CD4-positive, alpha-beta T cell (primary cell): Measurements from ENCODE around the gene DNM1. TPM values are rescaled to one million over a fixed set of nuclear protein-coding genes. Genes with fewer than 3 reads are reported as not detected.
A peak's percentile ranks its signal among the peaks of the same experiment; 100 is the strongest.

Experiments used
- ATAC-seq: fragments of 200-7000 bp; cut with Tn5 transposase; one replicate; pipeline ENCODE4 v1.10.0; 2022; ENCODE audit warnings: mild to moderate bottlenecking; ENCODE audit not compliant: poor library complexity
- CTCF ChIA-PET: fragments of 350-600 bp; sonication (Branson Sonifier 250); formaldehyde crosslinking; loops from one replicate; lab custom pipeline; 2021; ENCODE audit warnings: antibody characterized with exemption, inconsistent platforms; lab: Charles Lee
- POLR2A ChIA-PET: fragments of 350-600 bp; sonication (Branson Sonifier 250); formaldehyde crosslinking; loops from one replicate; lab custom pipeline; 2021; ENCODE audit warnings: antibody characterized with exemption, inconsistent platforms; lab: Charles Lee
- DNase-seq, 14 experiments: peaks; one replicate each; pipeline ENCODE4 v3.0.0-alpha.2; 2013 to 2020; ENCODE audit warnings: mixed read lengths in 2 of 14
- H3K27ac ChIP-seq, 2 donors: one replicate each; pipeline versions ENCODE4 v1.5.1 to v1.7.0; 2013; ENCODE audit warnings: low read length in 2 of 2, low read depth in 1 of 2, mild to moderate bottlenecking in 1 of 2
- H3K27me3 ChIP-seq, 2 experiments: 1 replicate in 1 of 2; 2 replicates in 1 of 2; pipeline versions ENCODE4 v1.6.1 to v1.7.0; 2013; ENCODE audit warnings: low read length in 2 of 2, control low read depth in 1 of 2, mild to moderate bottlenecking in 1 of 2, moderate library complexity in 1 of 2; ENCODE audit not compliant: insufficient read depth in 2 of 2, control insufficient read depth in 1 of 2
- H3K36me3 ChIP-seq: one replicate; pipeline ENCODE4 v1.6.1; 2013; ENCODE audit warnings: low read length, control low read depth; ENCODE audit not compliant: insufficient read depth
- H3K4me1 ChIP-seq: one replicate; pipeline ENCODE4 v1.6.1; 2013; ENCODE audit warnings: low read length, control low read depth; ENCODE audit not compliant: insufficient read depth
- H3K4me3 ChIP-seq: one replicate; pipeline ENCODE4 v1.5.1; 2013; ENCODE audit warnings: mild to moderate bottlenecking, low read length, moderate library complexity
- H3K9me3 ChIP-seq, 2 experiments: 1 replicate in 1 of 2; 2 replicates in 1 of 2; pipeline versions ENCODE4 v1.6.1 to v1.7.0; 2013; ENCODE audit warnings: low read length in 2 of 2, mild to moderate bottlenecking in 2 of 2, control low read depth in 1 of 2, moderate library complexity in 1 of 2; ENCODE audit not compliant: control insufficient read depth in 1 of 2, insufficient read depth in 1 of 2
- H3K27ac Mint-ChIP-seq: one replicate; pipeline ENCODE4 v1.8.0; 2020; ENCODE audit warnings: mixed read lengths
- H3K27me3 Mint-ChIP-seq: one replicate; pipeline ENCODE4 v1.8.0; 2021; ENCODE audit warnings: mixed read lengths
- H3K36me3 Mint-ChIP-seq: one replicate; pipeline ENCODE4 v1.8.0; 2021; ENCODE audit warnings: low read depth, mixed read lengths
- H3K4me1 Mint-ChIP-seq: one replicate; pipeline ENCODE4 v1.8.0; 2021; ENCODE audit warnings: low read depth, mixed read lengths
- H3K4me3 Mint-ChIP-seq: one replicate; pipeline ENCODE4 v1.8.0; 2020; ENCODE audit warnings: mild to moderate bottlenecking, mixed read lengths
- H3K9me3 Mint-ChIP-seq: one replicate; pipeline ENCODE4 v1.8.0; 2020; ENCODE audit warnings: mixed read lengths
- CTCF ChIP-seq: fragments of 200-600 bp; IDR thresholded peaks from one replicate; pipeline ENCODE4 v1.8.0; 2022; ENCODE audit warnings: antibody characterized with exemption, mild to moderate bottlenecking
- intact Hi-C, 2 experiments: fragments of 100-400 bp; cut with DNase I in 1 of 2; cut with micrococcal nuclease in 1 of 2; formaldehyde crosslinking; loops; one replicate each; pipeline versions ENCODE4 v1.15.1 to v1.9.0; 2023 to 2025; cut with DNase I, micrococcal nuclease
- total RNA-seq, 174 experiments: library from RNA in 2 of 174; stranded (reverse) in 2 of 174; gene quantifications; one replicate each; pipeline ENCODE4 v1.2.3 and lab custom pipeline; 2021 to 2026

The DNM1 gene
- total RNA-seq, 2 experiments from 2014 or later: 1.8 to 2.5 TPM

- H3K27me3 ChIP-seq: no peaks in the 10 kb centered on the region
- no peak overlapping the region for H3K27ac ChIP-seq
- Mint-ChIP-seq H3K4me1 (peaks cover 22% of the 10 kb centered on the region), H3K27me3 (peaks cover 5% of the 10 kb centered on the region), H3K4me3 (no peak overlapping the region), H3K36me3 (peaks cover 18% of the 10 kb centered on the region), H3K9me3 (no peaks in the 10 kb centered on the region), H3K27ac (no peak overlapping the region)
- POLR2A ChIA-PET: no interaction called here
- no peaks in the 10 kb centered on the region for H3K9me3 ChIP-seq
- peaks cover 26% of the 10 kb centered on the region for H3K36me3 ChIP-seq
- H3K4me1 ChIP-seq: peaks cover 20% of the 10 kb centered on the region
- TF ChIP-seq CTCF: no peak
- H3K4me3 ChIP-seq: no peak overlapping the region
- DNase-seq (no peak), ATAC-seq (no peak)
- intact Hi-C loops: loop anchor here in 1 of 2 experiments (10.0 kb wide), 1 partner anchor 59 kb away; the partner anchor contains the start of gene CIZ1
- CTCF ChIA-PET: no interaction called here
Observed at GRCh38 chr9:128253991-128254346, 50.8 kb downstream of the DNM1 start.

- peaks cover 5% of the 10 kb centered on the region for H3K27me3 Mint-ChIP-seq
- Histone ChIP-seq H3K4me1 (peaks cover 20% of the 10 kb centered on the region), H3K36me3 (peaks cover 29% of the 10 kb centered on the region), H3K27me3 (no peaks in the 10 kb centered on the region), H3K9me3 (no peaks in the 10 kb centered on the region), H3K4me3 (no peak overlapping the region), H3K27ac (no peak overlapping the region)
- H3K27ac Mint-ChIP-seq: no peak overlapping the region
- ATAC-seq (no peak), DNase-seq (peak in 1 of 14 experiments; percentile 13)
- no peak overlapping the region for H3K4me3 Mint-ChIP-seq
- TF ChIP-seq CTCF: no peak
- intact Hi-C loops: loop anchor here in 1 of 2 experiments (10.0 kb wide), 1 partner anchor 60 kb away; the partner anchor contains the start of gene CIZ1
- H3K36me3 Mint-ChIP-seq: peaks cover 22% of the 10 kb centered on the region
- POLR2A ChIA-PET: no interaction called here
- H3K4me1 Mint-ChIP-seq: peaks cover 22% of the 10 kb centered on the region
- CTCF ChIA-PET: no interaction called here
- no peaks in the 10 kb centered on the region for H3K9me3 Mint-ChIP-seq
Observed at GRCh38 chr9:128254362-128254761, 51.2 kb downstream of the DNM1 start.

GRCh38 chr9:128254855-128255759 is 51.9 kb downstream of the DNM1 start:
- ChIA-PET CTCF (interaction anchor here (0.5 to 0.6 kb wide), 2 partner anchors 21 to 1024 kb away, joined by 3 read pairs; partner anchors contain the start of genes GOLGA2 and SWI5), POLR2A (no interaction called here)
- peak; percentile 74 for TF ChIP-seq CTCF
- ATAC-seq (no peak), DNase-seq (peak; percentile 35 to 74 (median 48))
- Mint-ChIP-seq H3K27me3 (peaks cover 5% of the 10 kb centered on the region), H3K27ac (no peak overlapping the region), H3K9me3 (no peaks in the 10 kb centered on the region), H3K4me1 (peaks cover 15% of the 10 kb centered on the region), H3K36me3 (peaks cover 25% of the 10 kb centered on the region), H3K4me3 (peak overlapping the region; percentile 66)
- no peaks in the 10 kb centered on the region for H3K9me3 ChIP-seq
- intact Hi-C loops: loop anchor here (1.0 to 10.0 kb wide), 2 partner anchors 60 to 86 kb away; partner anchors contain the start of gene CIZ1 (in 1 of the 2)
- no peak overlapping the region for H3K27ac ChIP-seq
- peaks cover 36% of the 10 kb centered on the region for H3K36me3 ChIP-seq
- H3K4me3 ChIP-seq: no peak overlapping the region
- no peaks in the 10 kb centered on the region for H3K27me3 ChIP-seq
- H3K4me1 ChIP-seq: peaks cover 14% of the 10 kb centered on the region
